Erythroblast (primary cell): Measurements from ENCODE around the gene GPR32.

Source experiments
- GATA1 ChIP-seq: IDR thresholded peaks from 2 replicates; pipeline ENCODE4 v1.6.1; 2011; ENCODE audit warnings: low read depth, mild to moderate bottlenecking, control low read depth, low read length, moderate library complexity
- POLR2A ChIP-seq: IDR thresholded peaks from 2 replicates; pipeline ENCODE4 v1.6.1; 2011; ENCODE audit warnings: mild to moderate bottlenecking, low read length

- TF ChIP-seq POLR2A (peak; percentile 90), GATA1 (no peak)
Observed at GRCh38 chr19:50724522-50725217, 45.6 kb upstream of the GPR32 start.
